Measurements from ENCODE around the gene PRELP.
A peak's percentile ranks its signal among the peaks of the same experiment; 100 is the strongest.

PRELP gene

DNA sequence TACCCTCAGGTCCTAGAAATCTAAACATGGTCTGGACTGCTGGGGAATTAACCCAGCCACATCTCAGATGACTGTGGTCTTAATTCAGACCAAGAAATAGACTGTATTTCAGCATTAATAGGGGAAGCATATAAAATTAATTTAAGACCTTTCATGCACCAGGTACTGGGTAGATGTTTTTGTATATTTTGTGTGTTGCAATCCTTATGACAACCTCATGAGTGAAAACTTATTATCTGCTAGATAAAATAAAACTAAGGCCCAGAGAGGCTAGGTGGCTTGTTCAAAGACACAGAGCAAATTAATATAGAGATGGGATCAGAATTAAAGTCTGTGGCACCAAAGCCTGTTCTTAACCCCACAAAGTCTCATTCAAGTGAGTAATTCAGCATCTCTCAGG, 58.4 kb downstream of the PRELP start:
- Histone ChIP-seq H3K4me3 (no peak overlapping the region), H3K27ac (peak overlapping the region in 13 of 21 experiments; percentile 15 to 80 (median 67))

DNA sequence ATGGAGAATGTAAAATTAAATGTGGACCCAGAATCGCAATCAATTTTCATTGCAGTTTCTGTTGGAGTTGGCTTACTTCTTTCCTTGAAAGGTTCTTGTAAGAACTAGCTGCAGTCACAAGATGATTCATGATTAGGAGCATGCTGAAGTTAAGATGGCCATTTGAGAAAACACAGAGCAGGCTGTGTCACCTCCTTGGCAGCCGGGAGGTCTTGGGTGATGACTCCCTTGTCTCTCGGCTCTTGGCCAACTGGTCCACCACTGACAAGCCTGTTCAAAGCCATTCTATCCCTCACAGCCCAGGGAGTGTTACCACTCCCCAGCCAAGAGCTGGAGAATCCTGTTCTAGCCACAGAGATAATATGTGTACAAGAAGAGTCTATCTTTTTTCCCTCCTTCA, 58.9 kb downstream of the PRELP start:
- H3K4me3 ChIP-seq: no peak overlapping the region
- peak overlapping the region in 18 of 21 experiments; percentile 30 to 80 (median 68) for H3K27ac ChIP-seq

GRCh38 chr1:203536575-203536974, 61.0 kb downstream of the PRELP start:
- no peak overlapping the region for H3K4me3 ChIP-seq
- H3K27ac ChIP-seq: peak overlapping the region in 7 of 21 experiments; percentile 1 to 73 (median 28)

DNA sequence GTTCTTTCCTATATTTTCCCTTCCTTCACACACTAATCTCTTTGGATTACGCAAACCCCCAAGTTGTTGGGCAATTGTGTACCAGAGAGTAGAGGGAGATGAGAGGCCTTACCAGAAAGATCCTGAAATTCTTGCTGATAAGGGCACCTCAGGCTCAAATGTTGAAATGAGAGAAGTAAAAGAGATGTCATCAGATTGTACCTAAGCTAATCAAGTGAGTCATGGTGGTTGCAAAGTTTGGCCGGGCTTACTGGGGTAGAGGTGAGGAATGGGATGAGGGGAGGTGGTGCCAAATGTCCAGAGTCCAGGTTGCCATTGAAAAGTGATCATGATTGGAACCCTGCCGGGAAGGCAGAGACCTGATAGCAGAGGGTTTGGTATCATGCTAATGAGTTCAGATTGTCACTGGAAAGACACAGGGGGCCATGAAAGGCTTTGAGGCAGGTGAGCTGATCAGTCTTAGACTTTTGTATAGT, 61.4 kb downstream of the PRELP start:
- H3K4me3 ChIP-seq: no peak overlapping the region
- H3K27ac ChIP-seq: peak overlapping the region in 7 of 21 experiments; percentile 12 to 73 (median 28)

DNA sequence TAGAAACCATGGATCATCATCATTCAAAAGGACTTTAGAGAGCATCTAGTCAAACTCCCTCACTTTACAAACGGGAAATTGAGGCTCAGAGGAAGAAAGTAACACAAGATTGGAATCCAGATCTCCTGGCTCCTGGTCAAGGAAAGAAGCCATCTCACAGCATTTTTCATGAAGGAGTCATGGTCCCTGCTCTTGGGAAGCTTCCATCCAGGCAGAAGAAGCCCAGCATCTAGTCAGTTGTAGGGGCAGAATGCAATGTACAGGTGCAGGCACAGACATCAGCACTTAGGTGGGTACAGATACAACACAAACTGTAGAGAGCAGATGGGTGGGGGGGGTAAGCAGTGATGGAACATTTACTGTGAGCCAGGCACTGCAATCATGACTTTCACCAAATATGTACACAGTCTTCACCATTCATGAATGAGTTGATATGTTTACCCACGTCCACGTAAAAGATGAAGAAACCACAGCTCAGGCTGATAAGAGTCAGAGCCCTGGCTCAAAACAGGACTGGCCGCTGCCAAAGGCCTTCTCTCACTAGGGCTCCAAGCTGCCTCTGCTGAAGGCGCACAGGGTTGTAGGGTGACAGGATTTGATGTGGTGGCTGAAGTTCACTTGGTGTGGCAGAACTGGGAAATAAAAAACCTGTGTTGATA, 62.3 kb downstream of the PRELP start:
- Histone ChIP-seq H3K4me3 (no peak overlapping the region), H3K27ac (peak overlapping the region in 5 of 21 experiments; percentile 18 to 58 (median 36))

DNA sequence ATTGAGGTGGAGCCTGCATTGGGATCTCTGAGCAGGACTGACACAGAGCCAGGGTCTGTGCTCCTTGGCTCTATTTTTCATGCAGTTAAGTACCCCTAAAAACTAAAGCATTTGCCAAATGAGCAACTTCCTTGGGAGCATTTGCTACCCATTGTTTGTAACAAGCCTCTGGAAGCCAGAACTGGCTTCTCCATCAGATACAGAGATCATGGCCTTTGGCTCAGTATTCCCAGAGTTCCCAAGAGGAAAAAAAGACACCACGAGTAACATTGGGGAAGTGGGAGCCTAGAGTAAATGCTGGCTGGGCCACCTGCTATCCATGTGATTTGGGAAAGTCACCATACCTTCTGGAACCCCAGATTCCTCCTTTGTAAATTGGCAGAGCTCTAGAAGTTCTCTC, 63.1 kb downstream of the PRELP start:
- Histone ChIP-seq H3K4me3 (no peak overlapping the region), H3K27ac (no peak overlapping the region)

GRCh38 chr1:203539831-203540546, 64.4 kb downstream of the PRELP start:
- H3K4me3 ChIP-seq: no peak overlapping the region
- H3K27ac ChIP-seq: no peak overlapping the region

Data from skin epidermis (tissue), 12 donors.